Ramos (cell line): ENCODE results near the gene UPK3BL2.
"Not testable (repeated sequence)": the region's sequence is repeated elsewhere in the genome, so short reads cannot be mapped to it uniquely, and the experiment has no call there.

Source experiments
- in situ Hi-C: fragments of 300-500 bp; cut with MboI; formaldehyde crosslinking; loops from one replicate; pipeline ENCODE4 v1.14.3; 2022; ENCODE audit warnings: low sequenced_read_pairs; ENCODE audit not compliant: unreplicated experiment

Gene UPK3BL2

DNA sequence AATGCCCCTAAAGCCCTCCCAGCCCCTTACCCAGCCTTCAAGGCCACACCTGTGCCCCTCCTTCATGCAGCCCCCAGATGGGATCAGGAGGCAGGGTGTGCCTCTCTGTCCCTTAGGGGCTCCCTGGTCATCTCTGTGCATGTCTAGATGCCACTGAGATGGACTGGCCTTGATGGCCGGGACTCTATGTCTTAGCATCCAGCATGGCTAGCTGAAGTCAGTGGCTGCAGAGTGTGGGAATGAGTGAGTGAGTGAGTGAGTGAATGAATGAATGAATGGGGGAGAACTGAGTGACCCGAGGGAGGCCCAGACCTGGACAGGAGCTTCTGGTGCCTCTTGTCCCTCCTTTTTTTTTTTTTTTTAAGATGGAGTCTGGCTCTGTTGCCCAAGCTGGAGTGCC, 11.4 kb downstream of the UPK3BL2 start:
- in situ Hi-C loops: not testable (repeated sequence)

DNA sequence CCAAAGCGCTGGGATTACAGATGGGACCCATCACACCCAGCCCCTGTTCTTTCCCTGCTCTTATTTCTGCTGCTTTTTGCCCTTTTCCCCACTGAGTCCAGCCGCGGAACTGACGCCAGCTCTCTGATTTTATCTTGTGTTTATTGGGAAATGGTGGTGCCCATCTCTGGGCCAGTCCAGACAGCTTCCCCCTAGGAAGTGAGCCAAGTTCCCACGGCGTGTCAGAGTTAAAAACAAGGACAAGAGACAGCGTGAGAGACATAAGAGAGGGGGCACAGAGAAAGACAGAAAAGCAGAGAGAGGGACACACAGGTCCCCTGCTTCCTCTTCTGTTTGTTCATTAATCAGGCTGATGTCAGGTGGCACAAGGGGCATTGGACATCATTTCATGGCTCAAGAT, 11.9 kb downstream of the UPK3BL2 start:
- in situ Hi-C loops: not testable (repeated sequence)

- in situ Hi-C loops: not testable (repeated sequence)
Measured at GRCh38 chr7:102527822-102528793, 15.4 kb downstream of the UPK3BL2 start.

- in situ Hi-C loops: not testable (repeated sequence)
Measured at GRCh38 chr7:102527182-102527581, 16.3 kb downstream of the UPK3BL2 start.

DNA sequence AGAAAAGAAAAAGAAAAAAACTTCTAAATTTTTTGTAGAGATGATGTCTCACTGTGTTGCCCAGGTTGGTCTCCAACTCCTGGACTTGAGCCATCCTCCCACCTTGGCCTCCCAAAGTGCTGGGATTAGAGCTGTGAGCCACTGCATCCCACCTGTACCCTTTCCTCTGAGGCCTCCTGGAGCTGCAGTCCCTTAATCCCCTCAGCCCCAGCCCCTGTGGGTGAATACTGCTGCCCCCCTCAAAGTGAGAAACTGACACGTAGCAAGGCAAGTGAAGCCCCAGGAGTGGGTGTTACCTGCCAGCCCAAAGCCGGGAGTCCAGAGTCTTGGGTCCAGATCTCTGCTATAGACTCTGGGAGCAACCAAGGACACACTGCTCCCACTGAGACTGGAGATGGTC, 18.7 kb downstream of the UPK3BL2 start:
- in situ Hi-C loops: not testable (repeated sequence)

- in situ Hi-C loops: not testable (repeated sequence)
Measured at GRCh38 chr7:102520797-102521196, 22.7 kb downstream of the UPK3BL2 start.

DNA sequence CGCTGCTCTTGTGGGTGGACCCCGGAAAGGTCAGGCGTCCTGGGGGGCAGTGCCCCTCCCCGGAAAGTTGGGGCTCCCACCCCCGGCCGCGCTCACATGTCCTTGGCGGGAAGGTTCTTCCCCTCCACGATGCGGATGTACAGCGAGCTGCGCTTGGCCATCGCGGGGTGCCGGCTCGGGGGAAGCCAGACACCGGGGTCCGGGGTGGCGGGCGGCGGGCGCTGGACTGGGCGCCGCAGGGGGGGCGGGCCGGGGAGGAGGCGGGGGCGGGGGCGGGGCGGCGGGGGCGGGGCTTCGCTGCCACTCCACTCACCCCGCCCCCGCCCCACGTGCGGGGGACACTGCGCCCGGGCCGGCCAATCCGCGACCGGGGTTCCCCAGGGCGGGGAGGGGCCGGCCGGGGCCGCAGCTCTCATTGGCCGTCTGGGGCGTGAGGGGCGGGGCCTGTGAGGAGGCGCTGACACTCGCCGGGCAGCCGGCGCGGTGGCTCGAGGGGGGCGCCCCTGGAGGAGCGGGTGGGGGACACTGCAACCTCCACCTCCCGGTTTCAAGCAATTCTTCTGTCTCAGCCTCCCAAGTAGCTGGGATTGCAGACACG, 25.8 kb downstream of the UPK3BL2 start, which contains the start of gene RASA4B:
Gene RASA4B, minus strand, starts transcription at position 228 of the 598 bp plus-strand sequence. Its CDS starts 67 bp downstream, at position 161.
- in situ Hi-C loops: not testable (repeated sequence)

GRCh38 chr7:102516951-102517350, 26.5 kb downstream of the UPK3BL2 start:
- in situ Hi-C loops: not testable (repeated sequence)

DNA sequence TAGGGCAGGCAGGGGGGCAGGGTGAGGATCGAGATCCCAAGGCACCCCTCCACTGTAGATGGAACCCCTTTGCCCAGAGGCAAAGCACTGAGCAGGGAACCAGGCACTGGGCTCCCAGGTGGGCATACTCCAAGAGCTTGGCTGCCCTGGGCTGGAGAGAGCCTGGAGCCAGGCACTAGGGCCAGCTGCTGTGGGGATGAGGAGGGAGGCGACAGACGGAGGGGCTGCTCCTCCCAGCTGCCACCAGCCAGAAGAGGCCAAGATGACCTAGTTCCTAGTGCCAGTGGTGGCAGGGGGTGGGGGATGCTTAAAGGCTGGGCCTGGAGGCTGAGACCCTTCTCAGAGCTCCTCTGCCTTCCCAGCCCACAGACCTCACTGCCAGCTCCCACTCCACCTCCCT, 27.6 kb downstream of the UPK3BL2 start:
- in situ Hi-C loops: not testable (repeated sequence)

DNA sequence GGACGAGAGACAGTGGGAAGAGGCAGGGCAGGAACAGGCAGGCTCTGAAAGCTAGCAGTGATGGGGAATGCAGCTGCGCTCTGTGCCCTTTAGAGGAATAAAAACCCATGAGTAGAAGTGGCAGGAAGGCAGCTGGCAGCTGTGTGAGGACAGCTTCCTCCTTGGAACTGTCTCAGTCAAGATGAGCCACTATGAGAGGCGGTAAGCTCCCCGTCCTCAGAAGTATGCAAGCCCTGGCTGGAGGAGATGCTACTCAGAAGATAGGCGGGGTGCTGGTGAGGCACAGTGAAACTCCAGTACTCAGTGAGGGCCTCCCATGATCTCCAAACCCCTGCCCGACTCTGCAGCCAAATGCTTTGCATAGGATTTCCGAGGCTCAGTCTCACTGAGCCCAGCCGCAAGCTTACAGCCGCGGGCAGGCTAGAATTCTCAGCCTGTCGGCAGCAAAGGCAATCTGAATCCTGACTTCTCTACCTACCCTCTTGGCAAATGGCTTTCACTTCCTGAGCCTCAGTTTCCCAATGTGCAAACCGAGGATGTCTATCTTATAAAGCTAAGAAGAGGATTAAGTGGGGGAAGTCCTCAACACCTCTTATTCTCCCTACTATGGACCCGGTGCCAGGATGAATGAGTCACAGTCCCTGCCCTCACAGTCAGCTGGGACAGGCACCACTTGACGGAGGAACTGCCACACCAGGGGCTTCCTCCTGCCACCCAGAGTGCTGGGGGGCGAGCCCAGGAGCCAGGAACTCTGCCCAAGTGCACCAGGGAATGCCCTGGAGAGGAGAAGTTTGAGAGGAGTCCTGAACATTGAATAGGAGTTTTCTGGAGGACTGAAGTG, 28.4 kb downstream of the UPK3BL2 start:
- in situ Hi-C loops: not testable (repeated sequence)

DNA sequence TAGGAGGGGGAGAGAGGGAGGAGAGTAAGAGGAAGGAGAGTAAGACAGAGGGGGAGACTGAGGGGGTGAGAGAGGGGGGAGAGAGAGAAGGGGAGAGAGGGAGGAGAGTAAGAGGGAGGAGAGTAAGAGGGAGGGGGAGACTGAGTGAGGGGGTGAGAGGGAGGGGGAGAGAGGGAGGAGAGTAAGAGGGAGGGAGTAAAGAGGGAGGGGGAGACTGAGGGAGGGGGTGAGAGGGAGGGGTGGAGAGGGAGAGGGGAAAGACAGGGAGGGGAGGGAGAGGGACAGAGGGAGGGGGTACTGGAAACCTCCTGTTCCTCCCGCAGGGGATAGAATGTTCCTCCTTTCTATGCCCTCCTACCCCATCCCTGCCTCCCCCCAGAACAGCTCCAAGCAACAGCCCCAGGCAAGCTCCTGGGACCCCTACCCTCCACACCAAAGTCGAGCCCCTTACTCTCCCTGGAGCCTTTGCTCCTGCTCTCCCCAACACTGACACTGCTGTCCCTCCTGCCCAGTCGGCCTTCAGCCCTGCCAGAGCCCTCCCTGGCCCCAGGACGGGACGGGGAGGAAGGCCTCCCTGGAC, 30.8 kb downstream of the UPK3BL2 start:
- in situ Hi-C loops: not testable (repeated sequence)

DNA sequence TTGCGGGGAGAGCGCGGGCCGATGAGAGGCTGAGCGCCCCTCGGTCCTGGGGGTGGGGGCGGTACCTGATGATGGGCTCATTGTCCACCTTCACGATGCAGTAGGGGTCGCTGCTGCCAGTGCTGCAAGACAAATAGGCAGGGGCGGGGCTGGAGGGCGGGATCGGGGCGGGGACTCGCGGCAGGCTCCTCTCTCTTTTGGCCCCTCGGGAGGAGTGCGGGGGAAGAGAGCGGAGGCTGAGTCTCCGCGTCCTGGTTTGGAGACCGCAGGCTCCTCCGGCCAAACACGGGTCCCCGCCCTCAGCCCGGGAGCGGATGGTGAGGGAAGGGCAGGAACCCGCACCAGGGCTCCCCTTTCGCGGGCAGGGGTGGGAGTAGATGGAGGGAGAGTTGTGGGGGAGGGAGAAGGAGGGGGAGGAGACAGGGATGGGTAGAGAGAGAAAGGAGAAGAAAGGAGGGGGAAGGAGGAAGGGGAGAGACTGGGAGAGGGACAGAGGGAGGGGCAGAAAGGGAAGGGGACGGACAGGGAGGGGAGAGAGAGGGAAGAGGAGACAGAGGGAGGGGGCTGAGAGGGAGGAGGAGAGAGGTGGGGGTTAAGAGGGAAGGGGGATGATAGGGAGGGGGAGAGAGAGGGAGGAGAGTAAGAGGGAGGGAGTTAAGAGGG, 31.5 kb downstream of the UPK3BL2 start:
- in situ Hi-C loops: not testable (repeated sequence)

DNA sequence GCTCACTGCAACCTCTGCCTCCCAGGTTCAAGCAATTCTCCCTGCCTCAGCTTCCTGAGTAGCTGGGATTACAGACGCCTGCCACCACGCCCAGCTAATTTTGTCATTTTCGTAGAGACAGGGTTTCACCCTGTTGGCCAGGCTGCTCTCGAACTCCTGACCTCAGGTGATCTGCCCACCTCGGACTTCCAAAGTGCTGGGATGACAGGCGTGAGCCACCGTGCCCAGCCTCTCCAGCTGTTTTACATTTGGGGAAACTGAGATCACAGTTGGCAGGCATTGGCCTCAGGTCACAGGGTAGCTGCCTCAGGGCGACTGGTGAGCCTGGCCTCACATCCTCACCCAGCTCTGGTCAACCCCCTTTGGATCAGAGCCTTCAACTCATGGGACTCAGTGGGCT, 32.9 kb downstream of the UPK3BL2 start:
- in situ Hi-C loops: not testable (repeated sequence)

GRCh38 chr7:102507410-102508088, 35.9 kb downstream of the UPK3BL2 start:
- in situ Hi-C loops: not testable (repeated sequence)

- in situ Hi-C loops: not testable (repeated sequence)
Measured at GRCh38 chr7:102505298-102506185, 38.0 kb downstream of the UPK3BL2 start.

DNA sequence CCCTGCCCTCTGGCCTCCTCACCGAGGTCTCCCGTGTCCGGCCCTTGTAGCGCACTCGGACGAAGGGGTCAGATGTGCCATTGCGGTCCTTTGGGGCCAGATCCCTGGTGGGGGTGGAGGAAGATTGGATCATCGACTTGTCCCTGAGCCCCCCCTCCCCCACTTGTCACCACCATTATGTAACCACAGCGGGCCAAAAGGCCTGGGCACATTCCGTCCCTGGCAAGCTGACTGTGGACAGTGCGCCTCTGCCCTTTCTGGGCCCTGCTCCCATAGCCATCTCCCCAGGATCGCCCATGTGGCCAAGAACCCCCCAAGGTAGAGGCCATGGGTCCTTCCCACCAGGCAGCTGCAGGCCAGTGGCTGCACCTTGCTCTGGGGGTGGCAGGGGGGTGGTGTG, 40.4 kb downstream of the UPK3BL2 start:
- in situ Hi-C loops: not testable (repeated sequence)

GRCh38 chr7:102498321-102498720, 45.2 kb downstream of the UPK3BL2 start:
- in situ Hi-C loops: not testable (repeated sequence)

- in situ Hi-C loops: not testable (repeated sequence)
Measured at GRCh38 chr7:102497308-102497707, 46.2 kb downstream of the UPK3BL2 start.
